GM12878 (cell line): ENCODE results near the gene SHROOM3. TPM values are rescaled to one million over a fixed set of nuclear protein-coding genes. Genes with fewer than 3 reads are reported as not detected.

Experiments used
- ATAC-seq: fragments of 200-7000 bp; cut with Tn5 transposase; 3 replicates; pipeline ENCODE4 v1.9.1; 2020; ENCODE audit warnings: mild to moderate bottlenecking, moderate library complexity
- BruUV-seq: library from RNA; stranded (reverse); fragments of 400-500 nt; replicated peaks from 2 replicates; lab custom pipeline; 2021; lab: Mats Ljungman, UMichigan
- CTCF ChIA-PET: fragments of 300-600 bp; sonication (Branson Sonifier 250); formaldehyde crosslinking; extraction: SDS; loops from one replicate; lab custom pipeline; 2021; ENCODE audit warnings: inconsistent platforms; lab: Yijun Ruan, JAX
- POLR2A ChIA-PET: fragments of 350-600 bp; formaldehyde crosslinking; extraction: SDS; loops from one replicate; lab custom pipeline; 2021; ENCODE audit warnings: inconsistent platforms; lab: Charles Lee
- RAD21 ChIA-PET: fragments of 300-600 bp; sonication (Branson Sonifier 250); formaldehyde crosslinking; loops from one replicate; lab custom pipeline; 2023; ENCODE audit warnings: antibody characterized with exemption; ENCODE audit not compliant: unreplicated experiment; lab: Charles Lee
- SMC1A ChIA-PET: fragments of 300-600 bp; sonication (Branson Sonifier 250); formaldehyde crosslinking; loops from one replicate; lab custom pipeline; 2023; ENCODE audit not compliant: unreplicated experiment, uncharacterized antibody; lab: Charles Lee
- DNase-seq: peaks from one replicate; pipeline ENCODE4 v3.0.0-alpha.2; 2011; ENCODE audit warnings: low read depth, low spot score
- FAIRE-seq: peaks from 3 replicates; lab custom pipeline; 2011; peaks lifted over from hg19 to GRCh38; lab: Jason Lieb, UNC
- H2AFZ ChIP-seq: 2 replicates; pipeline ENCODE4 v1.6.0; 2011; ENCODE audit warnings: low read depth, low read length, control low read depth; ENCODE audit not compliant: control insufficient read depth
- H3K27ac ChIP-seq: 2 replicates; pipeline ENCODE4 v1.5.1; 2011; ENCODE audit warnings: control low read depth; ENCODE audit not compliant: control insufficient read depth, insufficient read depth
- H3K27me3 ChIP-seq, 2 experiments: replicated peaks in 1 of 2; 2 replicates each; pipeline versions ENCODE4 v1.6.0 to v1.6.1; 2011; ENCODE audit warnings: low read length in 1 of 2; ENCODE audit not compliant: control insufficient read depth in 2 of 2, insufficient read depth in 2 of 2
- H3K36me3 ChIP-seq, 2 experiments: 2 replicates each; pipeline ENCODE4 v1.5.1; 2011; ENCODE audit warnings: low read length in 1 of 2; ENCODE audit not compliant: control insufficient read depth in 2 of 2, insufficient read depth in 2 of 2
- H3K4me1 ChIP-seq: 2 replicates; pipeline ENCODE4 v1.6.1; 2011; ENCODE audit warnings: mild to moderate bottlenecking, low read length, moderate library complexity, mixed read lengths; ENCODE audit not compliant: control insufficient read depth, insufficient read depth
- H3K4me2 ChIP-seq: 2 replicates; pipeline ENCODE4 v1.6.0; 2011; ENCODE audit warnings: control low read depth; ENCODE audit not compliant: control insufficient read depth, insufficient read depth
- H3K4me3 ChIP-seq: fragments of 200-600 bp; sonication (generic); 2 replicates; pipeline ENCODE4 v1.5.1; 2016
- H3K79me2 ChIP-seq: 2 replicates; pipeline ENCODE4 v1.6.0; 2011; ENCODE audit warnings: low read length; ENCODE audit not compliant: control insufficient read depth, insufficient read depth
- H3K9ac ChIP-seq: 2 replicates; pipeline ENCODE4 v1.8.0; 2011; ENCODE audit warnings: low read length, control low read depth, mixed read lengths; ENCODE audit not compliant: control insufficient read depth, insufficient read depth
- H3K9me3 ChIP-seq: replicated peaks from 3 replicates; pipeline ENCODE4 v1.5.1; 2011; ENCODE audit warnings: mild to moderate bottlenecking, low read length; ENCODE audit not compliant: control insufficient read depth, insufficient read depth
- H4K20me1 ChIP-seq: 2 replicates; pipeline ENCODE4 v1.6.0; 2011; ENCODE audit not compliant: control insufficient read depth, insufficient read depth
- ASH2L ChIP-seq: fragments of 300-600, 200-600 bp; sonication (generic); IDR thresholded peaks from 2 replicates; pipeline ENCODE4 v1.6.1; 2017; ENCODE audit warnings: low read depth, mild to moderate bottlenecking, borderline replicate concordance
- ATF7 ChIP-seq: fragments of 450-650 bp; IDR thresholded peaks from 2 replicates; pipeline ENCODE4 v1.6.1; 2016; ENCODE audit warnings: low read depth, mild to moderate bottlenecking
- CBX5 ChIP-seq: sonication (generic); IDR thresholded peaks from 2 replicates; pipeline ENCODE4 v1.6.1; 2016; ENCODE audit warnings: low read depth, moderate library complexity, mild to moderate bottlenecking, inconsistent platforms
- FOS ChIP-seq: IDR thresholded peaks from 3 replicates; pipeline ENCODE4 v1.6.1; 2011; ENCODE audit warnings: borderline replicate concordance; ENCODE audit not compliant: insufficient read length; ENCODE audit errors: extremely low read depth
- HCFC1 ChIP-seq: fragments of 150-350 bp; IDR thresholded peaks from 2 replicates; pipeline ENCODE4 v1.6.1; 2014; ENCODE audit warnings: low read length
- LARP7 ChIP-seq: fragments of 450-650 bp; IDR thresholded peaks from 2 replicates; pipeline ENCODE4 v1.6.1; 2017; ENCODE audit warnings: mild to moderate bottlenecking
- NFYA ChIP-seq: IDR thresholded peaks from 2 replicates; pipeline ENCODE4 v1.6.1; 2011; ENCODE audit warnings: low read depth, mild to moderate bottlenecking, low read length, improper control_type of control experiment, borderline replicate concordance
- NR2C2 ChIP-seq: IDR thresholded peaks from 2 replicates; pipeline ENCODE4 v1.6.1; 2011; ENCODE audit warnings: borderline replicate concordance, low read depth; ENCODE audit not compliant: control insufficient read depth, insufficient read length
- SREBF2 ChIP-seq: IDR thresholded peaks from 2 replicates; pipeline ENCODE4 v1.6.1; 2012; ENCODE audit warnings: mild to moderate bottlenecking, low read length
- TCF3 ChIP-seq: IDR thresholded peaks from 2 replicates; pipeline ENCODE4 v1.6.1; 2012; ENCODE audit warnings: low read depth, mild to moderate bottlenecking, low read length, borderline replicate concordance; ENCODE audit not compliant: insufficient read depth
- ZNF24 ChIP-seq: fragments of 450-650 bp; IDR thresholded peaks from 2 replicates; pipeline ENCODE4 v1.6.1; 2017; ENCODE audit warnings: antibody characterized with exemption, mild to moderate bottlenecking
- ZNF622 ChIP-seq: fragments of 450-650 bp; IDR thresholded peaks from 2 replicates; pipeline ENCODE4 v1.6.1; 2017; ENCODE audit warnings: mild to moderate bottlenecking, inconsistent platforms
- WGBS: methylation state at CpG from one replicate; pipeline ENCODE4 v1.1.6; 2016; ENCODE audit warnings: low lambda C conversion rate; ENCODE audit not compliant: insufficient replicate concordance, insufficient coverage; ENCODE audit errors: missing lambda C conversion rate; 5-methylcytosine and 5-hydroxymethylcytosine counted together
- in situ Hi-C: fragments of 300-500 bp; cut with MboI; formaldehyde crosslinking; loops from 9 replicates; pipeline ENCODE4 v1.14.3; 2018; ENCODE audit warnings: mixed read lengths
- intact Hi-C: fragments of 100-400 bp; cut with micrococcal nuclease; formaldehyde crosslinking; loops from one replicate; pipeline ENCODE4 v1.14.2; 2022; ENCODE audit not compliant: unreplicated experiment
- polyA plus RNA-seq, 11 experiments: library from polyadenylated mRNA; depleted of rRNA in 4 of 11; unstranded in 6 of 11; stranded (reverse) in 5 of 11; fragments of >200 nt; fragmentation: Nextera tagmentation in 4 of 11; fragmentation: Illumina TruSeq in 1 of 11; extraction: Ambion mirVana in 4 of 11; extraction: Trizol in 1 of 11; gene quantifications; 1 replicate in 1 of 11; 2 replicates in 10 of 11; pipeline versions ENCODE4 v1.2.1 to v1.2.3, GENCODE V29; 2011 to 2016; ENCODE audit warnings: inconsistent platforms in 2 of 11, missing spikeins in 2 of 11, low read depth in 1 of 11
- total RNA-seq, 4 experiments: library from RNA; depleted of rRNA in 3 of 4; stranded (reverse); fragments of >200 nt in 3 of 4; fragmentation: Illumina TruSeq in 1 of 4; extraction: Trizol in 1 of 4; gene quantifications; 2 replicates each; pipeline versions ENCODE4 v1.2.1 to v1.2.3, GENCODE V29; 2013 to 2021
- TF ChIP-seq, protein P1 (sequence below): fragments of 450-650 bp; IDR thresholded peaks from 2 replicates; pipeline ENCODE4 v1.6.1; 2016; ENCODE audit warnings: mild to moderate bottlenecking
- TF ChIP-seq, protein P2 (sequence below): IDR thresholded peaks from 2 replicates; pipeline ENCODE4 v1.6.1; 2012; ENCODE audit warnings: low read length, inconsistent platforms
- TF ChIP-seq, protein P3 (sequence below): fragments of 450-650 bp; IDR thresholded peaks from 2 replicates; pipeline ENCODE4 v1.6.1; 2017; ENCODE audit warnings: mild to moderate bottlenecking, low read depth, inconsistent platforms; ENCODE audit not compliant: poor library complexity, severe bottlenecking

Gene SHROOM3
- total and polyA plus RNA-seq, 10 of the 15 experiments (the other 5 are each of a cell fraction or from before 2014, with no cell fraction given) = under 0.01 to 0.29 (median 0.08) TPM; not detected in 1

DNA sequence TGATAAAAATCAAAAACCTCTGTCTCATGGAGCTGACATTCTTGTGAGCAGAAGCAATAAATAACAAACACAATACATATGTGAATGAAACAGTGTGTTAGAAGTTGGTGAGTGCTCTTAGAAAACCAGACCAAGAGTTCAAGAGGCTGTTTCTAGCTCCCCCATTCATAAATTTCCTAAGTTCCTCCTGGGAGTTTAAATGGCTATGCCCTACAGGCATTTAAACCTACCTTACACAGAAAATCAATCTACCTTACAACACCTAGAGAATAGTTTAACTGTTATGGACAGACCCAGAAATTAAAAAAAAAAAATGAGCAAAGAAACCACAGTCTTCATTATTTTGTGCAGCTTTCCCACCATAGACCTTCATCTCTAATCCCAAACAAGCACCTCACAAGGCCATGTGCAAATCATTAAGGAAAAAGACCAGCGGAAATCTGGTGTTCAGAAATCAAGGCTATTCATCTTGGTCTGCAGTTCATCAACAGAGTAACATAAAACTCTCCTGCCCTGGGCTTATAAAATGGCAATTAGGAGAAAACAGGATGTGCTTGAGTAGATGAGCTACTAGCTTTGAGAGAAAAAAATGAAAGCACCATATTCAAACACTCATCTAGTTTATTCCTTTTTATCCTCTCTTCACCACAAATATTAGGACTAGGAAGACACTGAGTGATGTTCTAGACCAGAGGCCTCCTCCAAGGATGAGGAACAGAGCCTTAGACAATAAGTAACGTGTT lies 147.2 kb downstream of the SHROOM3 start:
- Histone ChIP-seq H3K27me3 (peaks cover 4 to 12% of the 10 kb centered on the region in 2 experiments), H3K4me3 (no peak overlapping the region), H3K9me3 (no peaks in the 10 kb centered on the region), H2AFZ (no peak overlapping the region), H3K79me2 (no peaks in the 10 kb centered on the region), H3K27ac (no peak overlapping the region), H3K36me3 (no peaks in the 10 kb centered on the region), H4K20me1 (no peaks in the 10 kb centered on the region), H3K4me2 (no peak overlapping the region), H3K9ac (no peak overlapping the region), H3K4me1 (no peaks in the 10 kb centered on the region)
- TF ChIP-seq SREBF2 = no peak
- TF ChIP-seq, protein P1, sequence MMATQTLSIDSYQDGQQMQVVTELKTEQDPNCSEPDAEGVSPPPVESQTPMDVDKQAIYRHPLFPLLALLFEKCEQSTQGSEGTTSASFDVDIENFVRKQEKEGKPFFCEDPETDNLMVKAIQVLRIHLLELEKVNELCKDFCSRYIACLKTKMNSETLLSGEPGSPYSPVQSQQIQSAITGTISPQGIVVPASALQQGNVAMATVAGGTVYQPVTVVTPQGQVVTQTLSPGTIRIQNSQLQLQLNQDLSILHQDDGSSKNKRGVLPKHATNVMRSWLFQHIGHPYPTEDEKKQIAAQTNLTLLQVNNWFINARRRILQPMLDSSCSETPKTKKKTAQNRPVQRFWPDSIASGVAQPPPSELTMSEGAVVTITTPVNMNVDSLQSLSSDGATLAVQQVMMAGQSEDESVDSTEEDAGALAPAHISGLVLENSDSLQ = no peak
- TF ChIP-seq ZNF622 = no peak
- no peak for TF ChIP-seq NR2C2
- POLR2A ChIA-PET = no interaction called here
- RAD21 ChIA-PET = no interaction called here
- CTCF ChIA-PET = no interaction called here
- SMC1A ChIA-PET = no interaction called here
- WGBS = 20% methylated on average over 2 of the region's 2 CpGs
- DNase-seq (no peak), ATAC-seq (no peak), FAIRE-seq (no peak)
- intact Hi-C loops = no loop called here
- BruUV-seq = no TSS peak
- in situ Hi-C loops = no loop called here

DNA sequence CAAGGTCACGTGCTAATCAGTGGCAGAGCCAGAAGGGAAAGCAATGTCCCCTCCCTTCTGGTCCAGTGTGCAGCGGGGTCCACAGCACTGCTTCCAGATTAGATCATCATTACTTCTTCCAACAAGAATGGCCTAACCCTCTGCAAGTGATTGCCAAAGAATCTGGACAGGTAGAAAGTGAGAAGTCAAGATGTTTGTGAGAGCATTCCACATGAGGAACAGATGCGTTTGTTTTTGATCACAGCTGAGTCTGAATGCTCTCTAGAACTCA lies 147.7 kb downstream of the SHROOM3 start:
- Histone ChIP-seq H3K79me2 (no peaks in the 10 kb centered on the region), H3K9me3 (no peaks in the 10 kb centered on the region), H3K27ac (no peak overlapping the region), H3K36me3 (no peaks in the 10 kb centered on the region), H3K4me1 (no peaks in the 10 kb centered on the region), H2AFZ (no peak overlapping the region), H3K4me3 (no peak overlapping the region), H3K9ac (no peak overlapping the region), H3K4me2 (no peak overlapping the region), H4K20me1 (no peaks in the 10 kb centered on the region), H3K27me3 (peaks cover 4 to 12% of the 10 kb centered on the region in 2 experiments)
- POLR2A ChIA-PET = no interaction called here
- no peak for FAIRE-seq
- 3% methylated on average over 3 of the region's 3 CpGs for WGBS
- CTCF ChIA-PET = no interaction called here
- RAD21 ChIA-PET = no interaction called here
- SMC1A ChIA-PET = no interaction called here
- DNase-seq = no peak
- in situ Hi-C loops = no loop called here
- intact Hi-C loops = no loop called here
- BruUV-seq = no TSS peak
- ATAC-seq = no peak
- TF ChIP-seq ZNF24 (no peak), ASH2L (no peak), ATF7 (no peak), NFYA (no peak), FOS (no peak), CBX5 (no peak), TCF3 (no peak), LARP7 (no peak), HCFC1 (no peak)
- TF ChIP-seq, protein P2, sequence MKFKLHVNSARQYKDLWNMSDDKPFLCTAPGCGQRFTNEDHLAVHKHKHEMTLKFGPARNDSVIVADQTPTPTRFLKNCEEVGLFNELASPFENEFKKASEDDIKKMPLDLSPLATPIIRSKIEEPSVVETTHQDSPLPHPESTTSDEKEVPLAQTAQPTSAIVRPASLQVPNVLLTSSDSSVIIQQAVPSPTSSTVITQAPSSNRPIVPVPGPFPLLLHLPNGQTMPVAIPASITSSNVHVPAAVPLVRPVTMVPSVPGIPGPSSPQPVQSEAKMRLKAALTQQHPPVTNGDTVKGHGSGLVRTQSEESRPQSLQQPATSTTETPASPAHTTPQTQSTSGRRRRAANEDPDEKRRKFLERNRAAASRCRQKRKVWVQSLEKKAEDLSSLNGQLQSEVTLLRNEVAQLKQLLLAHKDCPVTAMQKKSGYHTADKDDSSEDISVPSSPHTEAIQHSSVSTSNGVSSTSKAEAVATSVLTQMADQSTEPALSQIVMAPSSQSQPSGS = no peak
- TF ChIP-seq, protein P3, sequence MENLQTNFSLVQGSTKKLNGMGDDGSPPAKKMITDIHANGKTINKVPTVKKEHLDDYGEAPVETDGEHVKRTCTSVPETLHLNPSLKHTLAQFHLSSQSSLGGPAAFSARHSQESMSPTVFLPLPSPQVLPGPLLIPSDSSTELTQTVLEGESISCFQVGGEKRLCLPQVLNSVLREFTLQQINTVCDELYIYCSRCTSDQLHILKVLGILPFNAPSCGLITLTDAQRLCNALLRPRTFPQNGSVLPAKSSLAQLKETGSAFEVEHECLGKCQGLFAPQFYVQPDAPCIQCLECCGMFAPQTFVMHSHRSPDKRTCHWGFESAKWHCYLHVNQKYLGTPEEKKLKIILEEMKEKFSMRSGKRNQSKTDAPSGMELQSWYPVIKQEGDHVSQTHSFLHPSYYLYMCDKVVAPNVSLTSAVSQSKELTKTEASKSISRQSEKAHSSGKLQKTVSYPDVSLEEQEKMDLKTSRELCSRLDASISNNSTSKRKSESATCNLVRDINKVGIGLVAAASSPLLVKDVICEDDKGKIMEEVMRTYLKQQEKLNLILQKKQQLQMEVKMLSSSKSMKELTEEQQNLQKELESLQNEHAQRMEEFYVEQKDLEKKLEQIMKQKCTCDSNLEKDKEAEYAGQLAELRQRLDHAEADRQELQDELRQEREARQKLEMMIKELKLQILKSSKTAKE = no peak
